K562 (cell line): ENCODE measurements around the gene BCCIP. TPM values are rescaled to one million over a fixed set of nuclear protein-coding genes. Genes with fewer than 3 reads are reported as not detected.

ENCODE experiments used
- ATAC-seq: fragments of 200-7000 bp; cut with Tn5 transposase; 3 replicates; pipeline ENCODE4 v1.9.1; 2020; ENCODE audit warnings: moderate library complexity
- BruUV-seq: library from RNA; stranded (reverse); fragments of 400-500 nt; replicated peaks from 2 replicates; lab custom pipeline; 2021; lab: Mats Ljungman, UMichigan
- CTCF ChIA-PET: fragments of 300-600 bp; formaldehyde crosslinking; extraction: SDS; loops from one replicate; lab custom pipeline; 2021; ENCODE audit warnings: low intra/inter-chr PET ratio; lab: Yijun Ruan, JAX
- POLR2A ChIA-PET: fragments of 300-600, 350-650 bp; sonication (Branson Sonifier 250); formaldehyde crosslinking; extraction: SDS; loops from one replicate; lab custom pipeline; 2021; ENCODE audit warnings: antibody characterized with exemption, inconsistent platforms; lab: Yijun Ruan, JAX
- DNase-seq, 4 experiments: peaks; one replicate each; pipeline versions ENCODE4 v3.0.0 to v3.0.0-alpha.2; 2011 to 2018; ENCODE audit warnings: low spot score in 3 of 4, mixed read lengths in 3 of 4; ENCODE audit errors: extremely low read depth in 1 of 4
- FAIRE-seq: peaks from 2 replicates; lab custom pipeline; 2011; peaks lifted over from hg19 to GRCh38; lab: Jason Lieb, UNC
- H2AFZ ChIP-seq: 2 replicates; pipeline ENCODE4 v1.6.0; 2011; ENCODE audit warnings: low read depth, low read length, control low read depth, inconsistent platforms
- H3K27ac ChIP-seq: fragments of 200-600 bp; 3 replicates; pipeline ENCODE4 v1.8.0; 2011; ENCODE audit warnings: low read depth, mild to moderate bottlenecking, control low read depth, inconsistent platforms, low read length, moderate library complexity, mixed read lengths; ENCODE audit errors: extremely low read depth
- H3K27me3 ChIP-seq, 2 experiments: fragments of 300-600 bp in 1 of 2; 2 replicates in 1 of 2; 3 replicates in 1 of 2; pipeline versions ENCODE4 v1.6.0 to v1.8.0; 2011; ENCODE audit warnings: inconsistent platforms in 2 of 2, low read length in 2 of 2, mild to moderate bottlenecking in 1 of 2, mixed read lengths in 1 of 2, moderate library complexity in 1 of 2; ENCODE audit not compliant: control insufficient read depth in 2 of 2, insufficient read depth in 2 of 2
- H3K36me3 ChIP-seq: fragments of 300-600 bp; 3 replicates; pipeline ENCODE4 v1.8.0; 2011; ENCODE audit warnings: mild to moderate bottlenecking, low read length, inconsistent platforms; ENCODE audit not compliant: control insufficient read depth, insufficient read depth
- H3K4me1 ChIP-seq, 2 experiments: fragments of 200-600 bp in 1 of 2; replicated peaks in 1 of 2; 2 replicates in 1 of 2; 3 replicates in 1 of 2; pipeline versions ENCODE4 v1.5.1 to v1.8.0; 2011; ENCODE audit warnings: inconsistent platforms in 2 of 2, low read length in 2 of 2, mild to moderate bottlenecking in 1 of 2, mixed read lengths in 1 of 2, moderate library complexity in 1 of 2; ENCODE audit not compliant: control insufficient read depth in 2 of 2, insufficient read depth in 2 of 2
- H3K4me2 ChIP-seq: 2 replicates; pipeline ENCODE4 v1.6.1; 2011; ENCODE audit warnings: low read length, control low read depth, inconsistent platforms, mixed read lengths; ENCODE audit not compliant: insufficient read depth
- H3K4me3 ChIP-seq: fragments of 200-600 bp; sonication (generic), shearing (Covaris generic); 2 replicates; pipeline ENCODE4 v1.5.1; 2016; ENCODE audit warnings: control low read depth, inconsistent platforms
- H3K79me2 ChIP-seq: fragments of 200-600 bp; 3 replicates; pipeline ENCODE4 v1.8.0; 2011; ENCODE audit warnings: low read length, inconsistent platforms; ENCODE audit not compliant: control insufficient read depth, insufficient read depth
- H3K9ac ChIP-seq, 2 experiments: 2 replicates each; pipeline versions ENCODE4 v1.6.0 to v1.6.1; 2011; ENCODE audit warnings: low read depth in 2 of 2, low read length in 2 of 2, control low read depth in 1 of 2, inconsistent platforms in 1 of 2, mild to moderate bottlenecking in 1 of 2, mixed read lengths in 1 of 2; ENCODE audit not compliant: insufficient read depth in 1 of 2
- H3K9me1 ChIP-seq: one replicate; pipeline ENCODE4 v1.6.0; 2011; ENCODE audit warnings: inconsistent platforms, mild to moderate bottlenecking, low read length, moderate library complexity; ENCODE audit not compliant: control insufficient read depth, insufficient read depth
- H3K9me3 ChIP-seq: replicated peaks from 2 replicates; pipeline ENCODE4 v1.5.1; 2011; ENCODE audit warnings: low read depth, low read length, inconsistent platforms; ENCODE audit not compliant: control insufficient read depth, insufficient read depth
- H4K20me1 ChIP-seq: replicated peaks from 2 replicates; pipeline ENCODE4 v1.6.1; 2011; ENCODE audit warnings: low read length, inconsistent platforms, mixed read lengths; ENCODE audit not compliant: control insufficient read depth, insufficient read depth
- CHD1 ChIP-seq: fragments of 200-600 bp; sonication (generic); IDR thresholded peaks from one replicate; pipeline ENCODE4 v1.6.1; 2012; ENCODE audit warnings: mild to moderate bottlenecking, moderate library complexity, low read length, inconsistent platforms
- ELK1 ChIP-seq: sonication (generic); formaldehyde crosslinking; IDR thresholded peaks from 2 replicates; pipeline ENCODE4 v1.8.1; 2022; ENCODE audit warnings: missing genetic modification reagents
- GTF2E2 ChIP-seq: fragments of 200-800 bp; sonication (Bioruptor generic); IDR thresholded peaks from 2 replicates; pipeline ENCODE4 v1.6.1; 2016; ENCODE audit warnings: missing genetic modification characterization, missing compliant biosample characterization
- HDAC3 ChIP-seq: fragments of 450-650 bp; IDR thresholded peaks from 2 replicates; pipeline ENCODE4 v1.6.1; 2018; ENCODE audit warnings: borderline replicate concordance, mild to moderate bottlenecking, moderate library complexity; ENCODE audit not compliant: partially characterized antibody
- MAFK ChIP-seq: IDR thresholded peaks from 2 replicates; pipeline ENCODE4 v1.6.1; 2011; ENCODE audit warnings: low read length, improper control_type of control experiment
- NCOA1 ChIP-seq: fragments of 450-650 bp; IDR thresholded peaks from 2 replicates; pipeline ENCODE4 v1.6.1; 2016; ENCODE audit warnings: low read depth
- NKRF ChIP-seq: fragments of 450-650 bp; IDR thresholded peaks from 2 replicates; pipeline ENCODE4 v1.6.1; 2016; ENCODE audit warnings: borderline replicate concordance
- OTX1 ChIP-seq: fragments of 450-650 bp; formaldehyde crosslinking; IDR thresholded peaks from 2 replicates; pipeline ENCODE4 v1.4.0; 2022; ENCODE audit warnings: mild to moderate bottlenecking
- PBX2 ChIP-seq, 2 experiments: IDR thresholded peaks in 1 of 2; conservative IDR thresholded peaks in 1 of 2; 2 replicates each; pipeline ENCODE4 v1.6.1; 2016; ENCODE audit warnings: low read depth in 2 of 2, mild to moderate bottlenecking in 1 of 2, missing compliant biosample characterization in 1 of 2, missing genetic modification characterization in 1 of 2, moderate library complexity in 1 of 2
- RBM34 ChIP-seq: fragments of 200-400 bp; formaldehyde crosslinking; IDR thresholded peaks from 2 replicates; pipeline ENCODE4 v1.6.1; 2018; ENCODE audit warnings: low read length, borderline replicate concordance; ENCODE audit not compliant: insufficient read depth
- SIN3A ChIP-seq, 2 experiments: fragments of 150-350 bp in 1 of 2; IDR thresholded peaks; 2 replicates each; pipeline ENCODE4 v1.6.1; 2011 to 2016; ENCODE audit warnings: borderline replicate concordance in 2 of 2, low read depth in 2 of 2, low read length in 2 of 2, mild to moderate bottlenecking in 2 of 2, moderate library complexity in 2 of 2; ENCODE audit not compliant: control insufficient read depth in 1 of 2
- SMARCB1 ChIP-seq: IDR thresholded peaks from 2 replicates; pipeline ENCODE4 v1.6.1; 2011; ENCODE audit warnings: improper control_type of control experiment, low read depth; ENCODE audit not compliant: insufficient read length
- TRIM24 ChIP-seq, 2 experiments: fragments of 450-650 bp; IDR thresholded peaks; 2 replicates each; pipeline ENCODE4 v1.6.1; 2016
- ZKSCAN8 ChIP-seq: fragments of 200-800 bp; sonication (Bioruptor generic); IDR thresholded peaks from 2 replicates; pipeline ENCODE4 v1.6.1; 2016; ENCODE audit warnings: missing genetic modification characterization, missing compliant biosample characterization
- ZNF408 ChIP-seq: fragments of 250-450 bp; sonication (Bioruptor Pico); IDR thresholded peaks from 2 replicates; pipeline ENCODE4 v1.4.0; 2020; ENCODE audit warnings: low read depth, mild to moderate bottlenecking, moderate library complexity
- ZNF586 ChIP-seq: fragments of 450-650 bp; formaldehyde crosslinking; conservative IDR thresholded peaks from 2 replicates; pipeline ENCODE4 v1.4.0; 2020; ENCODE audit warnings: mild to moderate bottlenecking, moderate library complexity
- WGBS: fragments of 100-300 bp; shearing (Covaris generic); methylation state at CpG from one replicate; pipeline ENCODE4 v1.1.6; 2016; ENCODE audit warnings: low coverage, mixed read lengths; ENCODE audit not compliant: insufficient coverage; ENCODE audit errors: missing lambda C conversion rate; 5-methylcytosine and 5-hydroxymethylcytosine counted together
- in situ Hi-C: fragments of 300-500 bp; cut with MboI; formaldehyde crosslinking; loops from 4 replicates; pipeline ENCODE4 v1.15.0; 2018; ENCODE audit warnings: inconsistent platforms, mixed read lengths
- intact Hi-C: fragments of 100-400 bp; cut with micrococcal nuclease; formaldehyde crosslinking; loops from 2 replicates; pipeline ENCODE4 v1.14.2; 2022
- polyA plus RNA-seq, 8 experiments: library from polyadenylated mRNA; depleted of rRNA in 4 of 8; stranded (reverse) in 5 of 8; unstranded in 3 of 8; fragments of >200 nt; fragmentation: Nextera tagmentation in 2 of 8; fragmentation: Illumina TruSeq in 1 of 8; extraction: Ambion mirVana in 2 of 8; extraction: Trizol in 1 of 8; gene quantifications; 2 replicates each; pipeline versions ENCODE4 v1.2.1 to v1.2.3, GENCODE V29; 2011 to 2014; ENCODE audit warnings: inconsistent platforms in 1 of 8, missing spikeins in 1 of 8
- total RNA-seq, 7 experiments: library from RNA; depleted of rRNA in 6 of 7; stranded (reverse); fragments of >200 nt in 6 of 7; fragmentation: Illumina TruSeq in 2 of 7; extraction: Trizol in 2 of 7; gene quantifications; 2 replicates each; pipeline versions ENCODE4 v1.2.1 to v1.2.3, GENCODE V29; 2011 to 2021; ENCODE audit warnings: low replicate concordance in 1 of 7

Gene BCCIP
- total and polyA plus RNA-seq, 9 of the 15 experiments (the other 6 are each of a cell fraction or from before 2014, with no cell fraction given), result 95.1 to 204 (median 163) TPM

- ATAC-seq, result peak; percentile 32
- Histone ChIP-seq H3K36me3 (peaks cover 48% of the 10 kb centered on the region), H3K79me2 (peaks cover 87% of the 10 kb centered on the region), H3K4me1 (peaks cover 11 to 38% of the 10 kb centered on the region in 2 experiments; a peak in 4 of 5 replicates), H3K27ac (peak overlapping the region; percentile 100), H3K9ac (peak overlapping the region; percentile 95 to 98), H3K9me3 (no peaks in the 10 kb centered on the region), H3K9me1 (peaks cover 5% of the 10 kb centered on the region), H2AFZ (peak overlapping the region; percentile 99), H3K4me3 (peak overlapping the region; percentile 84), H3K27me3 (no peaks in the 10 kb centered on the region), H3K4me2 (peak overlapping the region; percentile 72), H4K20me1 (peaks cover 4% of the 10 kb centered on the region; the same call in 1 of the 2 replicates)
- DNase-seq, result peak in 1 of 4 experiments; percentile 31
- ChIA-PET CTCF (no interaction called here), POLR2A (interaction anchor here (0.5 kb wide), 1 partner anchor 31 kb away, joined by 3 read pairs; no protein-coding TSS in a partner anchor)
- in situ Hi-C loops (no loop called here), intact Hi-C loops (no loop called here)
- FAIRE-seq, result no peak
- BruUV-seq, result TSS peak; percentile 73
- 1% methylated on average over 12 of the region's 20 CpGs for WGBS
- no peak for TF ChIP-seq ZNF408
- TF ChIP-seq NCOA1, result 0 out of 2 replicates have a peak, but pooled peaks have one; percentile 1
- TF ChIP-seq NKRF, result peak; percentile 80
- 0 out of 2 replicates have a peak, but pooled peaks have one; percentile 22 for TF ChIP-seq GTF2E2
- no peak for TF ChIP-seq SMARCB1
- TF ChIP-seq ZKSCAN8, result no peak
- no peak for TF ChIP-seq ELK1 (CRISPR knock-in tag)
- no peak for TF ChIP-seq OTX1 (CRISPR knock-in tag)
- TF ChIP-seq CHD1, result peak; percentile 42
- no peak for TF ChIP-seq HDAC3
- 0 out of 4 replicates have a peak, but pooled peaks of 1 of the 2 experiments have one; percentile 14 for TF ChIP-seq SIN3A (IDR thresholded peaks at IDR 0.05; ENCODE audit: borderline replicate concordance in 2 of 2, control insufficient read depth in 1 of 2, low read depth in 2 of 2, low read length in 2 of 2)
- no peak for TF ChIP-seq RBM34
- TF ChIP-seq PBX2 (CRISPR knock-in tag; IDR thresholded peaks at IDR 0.05; ENCODE audit: low read depth), result no peak
- TF ChIP-seq PBX2 (tag; conservative IDR thresholded peaks at IDR 0.05; ENCODE audit: low read depth), result no peak
- no peak for TF ChIP-seq MAFK
- no peak for TF ChIP-seq TRIM24 (IDR thresholded peaks at IDR 0.05)
- TF ChIP-seq ZNF586, result no peak
These were observed 411 bp downstream of the BCCIP start for GRCh38 chr10:125823663-125824251.
